Measurements from ENCODE around the gene RBM20. TPM values are rescaled to one million over a fixed set of nuclear protein-coding genes. Genes with fewer than 3 reads are reported as not detected.

Gene RBM20
- total and polyA plus RNA-seq, 2 experiments from 2014 or later: 3.7 to 4.0 TPM

- no peak for TF ChIP-seq EZH2 (IDR thresholded peaks at IDR 0.05; ENCODE audit: borderline replicate concordance)
- TF ChIP-seq, protein P1, sequence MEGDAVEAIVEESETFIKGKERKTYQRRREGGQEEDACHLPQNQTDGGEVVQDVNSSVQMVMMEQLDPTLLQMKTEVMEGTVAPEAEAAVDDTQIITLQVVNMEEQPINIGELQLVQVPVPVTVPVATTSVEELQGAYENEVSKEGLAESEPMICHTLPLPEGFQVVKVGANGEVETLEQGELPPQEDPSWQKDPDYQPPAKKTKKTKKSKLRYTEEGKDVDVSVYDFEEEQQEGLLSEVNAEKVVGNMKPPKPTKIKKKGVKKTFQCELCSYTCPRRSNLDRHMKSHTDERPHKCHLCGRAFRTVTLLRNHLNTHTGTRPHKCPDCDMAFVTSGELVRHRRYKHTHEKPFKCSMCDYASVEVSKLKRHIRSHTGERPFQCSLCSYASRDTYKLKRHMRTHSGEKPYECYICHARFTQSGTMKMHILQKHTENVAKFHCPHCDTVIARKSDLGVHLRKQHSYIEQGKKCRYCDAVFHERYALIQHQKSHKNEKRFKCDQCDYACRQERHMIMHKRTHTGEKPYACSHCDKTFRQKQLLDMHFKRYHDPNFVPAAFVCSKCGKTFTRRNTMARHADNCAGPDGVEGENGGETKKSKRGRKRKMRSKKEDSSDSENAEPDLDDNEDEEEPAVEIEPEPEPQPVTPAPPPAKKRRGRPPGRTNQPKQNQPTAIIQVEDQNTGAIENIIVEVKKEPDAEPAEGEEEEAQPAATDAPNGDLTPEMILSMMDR (IDR thresholded peaks at IDR 0.05; ENCODE audit: poor library complexity): no peak
- no peak for TF ChIP-seq EZH2phosphoT487 (IDR thresholded peaks at IDR 0.05; ENCODE audit: low read depth, severe bottlenecking, unreplicated experiment)
- H3K4me3 ChIP-seq: no peak overlapping the region
- DNase-seq (ENCODE audit: low spot score): no peak
- H3K27me3 ChIP-seq: no peaks in the 10 kb centered on the region
- H4K20me1 ChIP-seq (ENCODE audit: insufficient read depth, poor library complexity, severe bottlenecking): no peaks in the 10 kb centered on the region
- H3K9me2 ChIP-seq (replicated peaks; ENCODE audit: insufficient read depth): no peaks in the 10 kb centered on the region
- no peaks in the 10 kb centered on the region for H3K9me3 ChIP-seq (ENCODE audit: low read depth)
- H3K27ac ChIP-seq: peak overlapping the region; percentile 88
- H3K36me3 ChIP-seq (replicated peaks; ENCODE audit: insufficient read depth, low read depth): no peaks in the 10 kb centered on the region
- WGBS (ENCODE audit: low lambda C conversion rate, missing lambda C conversion rate): 82% methylated on average over 13 of the region's 13 CpGs
- peak overlapping the region; percentile 25 for H2AFZ ChIP-seq
- H3K79me2 ChIP-seq: no peaks in the 10 kb centered on the region
- H3K4me1 ChIP-seq (ENCODE audit: insufficient read depth): peaks cover 44% of the 10 kb centered on the region
- H3K4me2 ChIP-seq: no peak overlapping the region
Measured at GRCh38 chr10:110833234-110833940, 189.3 kb downstream of the RBM20 start.

DNA sequence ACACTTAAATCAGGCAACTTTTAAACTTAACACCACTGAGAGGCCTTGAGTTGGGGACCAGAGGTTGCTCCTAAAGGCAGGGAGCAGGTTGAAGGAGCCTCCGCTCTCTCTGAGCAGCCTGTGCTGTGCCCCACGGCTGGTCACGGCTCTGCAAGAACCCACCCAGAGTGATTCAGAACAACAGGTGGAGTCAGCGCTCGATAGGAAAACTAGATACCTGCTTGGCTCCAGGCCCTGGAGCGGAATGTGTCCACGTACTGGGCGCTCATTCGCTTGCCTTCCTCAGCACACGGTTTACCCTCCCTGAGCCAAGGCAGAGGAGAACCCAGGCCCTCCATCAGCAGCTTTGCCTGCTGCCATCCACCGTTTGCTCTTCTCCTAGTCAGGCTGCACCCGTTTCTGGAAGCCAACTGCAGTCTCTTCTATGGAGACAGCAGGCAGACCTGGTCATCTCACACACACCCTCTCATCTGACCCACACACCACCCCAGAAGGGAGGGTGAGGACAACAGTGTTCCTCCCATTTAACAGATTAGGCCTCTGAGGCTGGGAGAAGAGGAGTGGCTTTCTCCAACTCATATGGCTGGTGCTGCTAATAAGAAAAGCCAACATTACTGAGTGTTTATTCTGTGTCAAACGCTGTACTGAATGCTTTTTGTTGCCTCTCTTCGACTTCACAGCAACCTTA is 189.9 kb downstream of the RBM20 start:
- Histone ChIP-seq H3K4me1 (ENCODE audit: insufficient read depth) (peaks cover 51% of the 10 kb centered on the region), H4K20me1 (ENCODE audit: insufficient read depth, poor library complexity, severe bottlenecking) (no peaks in the 10 kb centered on the region), H3K4me3 (no peak overlapping the region), H3K4me2 (no peak overlapping the region), H3K36me3 (replicated peaks; ENCODE audit: insufficient read depth, low read depth) (no peaks in the 10 kb centered on the region), H3K9me3 (ENCODE audit: low read depth) (no peaks in the 10 kb centered on the region), H3K79me2 (no peaks in the 10 kb centered on the region), H3K27me3 (no peaks in the 10 kb centered on the region), H3K27ac (peak overlapping the region; percentile 88), H2AFZ (no peak overlapping the region), H3K9me2 (replicated peaks; ENCODE audit: insufficient read depth) (no peaks in the 10 kb centered on the region)
- no peak for DNase-seq (ENCODE audit: low spot score)
- 82% methylated on average over 14 of the region's 14 CpGs for WGBS (ENCODE audit: low lambda C conversion rate, missing lambda C conversion rate)
- TF ChIP-seq, protein P1 (IDR thresholded peaks at IDR 0.05; ENCODE audit: poor library complexity): no peak
- TF ChIP-seq EZH2phosphoT487 (IDR thresholded peaks at IDR 0.05; ENCODE audit: low read depth, severe bottlenecking, unreplicated experiment) (no peak), EZH2 (IDR thresholded peaks at IDR 0.05; ENCODE audit: borderline replicate concordance) (no peak)

GRCh38 chr10:110834629-110835301 is 190.6 kb downstream of the RBM20 start:
- peaks cover 55% of the 10 kb centered on the region for H3K4me1 ChIP-seq (ENCODE audit: insufficient read depth)
- no peaks in the 10 kb centered on the region for H3K9me3 ChIP-seq (ENCODE audit: low read depth)

More at GRCh38 chr10:110834629-110835301, 190.6 kb downstream of the RBM20 start:
- Histone ChIP-seq H3K27ac (peak overlapping the region; percentile 88), H3K36me3 (replicated peaks; ENCODE audit: insufficient read depth, low read depth) (no peaks in the 10 kb centered on the region), H3K79me2 (no peaks in the 10 kb centered on the region), H3K9me2 (replicated peaks; ENCODE audit: insufficient read depth) (no peaks in the 10 kb centered on the region), H2AFZ (no peak overlapping the region), H3K4me2 (no peak overlapping the region), H4K20me1 (ENCODE audit: insufficient read depth, poor library complexity, severe bottlenecking) (no peaks in the 10 kb centered on the region), H3K4me3 (no peak overlapping the region), H3K27me3 (no peaks in the 10 kb centered on the region)
- peak; percentile 73 for DNase-seq (ENCODE audit: low spot score)
- TF ChIP-seq EZH2phosphoT487 (IDR thresholded peaks at IDR 0.05; ENCODE audit: low read depth, severe bottlenecking, unreplicated experiment): no peak
- no peak for TF ChIP-seq EZH2 (IDR thresholded peaks at IDR 0.05; ENCODE audit: borderline replicate concordance)
- TF ChIP-seq, protein P1 (IDR thresholded peaks at IDR 0.05; ENCODE audit: poor library complexity): no peak
- 42% methylated on average over 6 of the region's 6 CpGs for WGBS (ENCODE audit: low lambda C conversion rate, missing lambda C conversion rate)

All from hepatocyte (in vitro differentiated cells).